ENCODE results near the gene RTF2. TPM values are rescaled to one million over a fixed set of nuclear protein-coding genes. Genes with fewer than 3 reads are reported as not detected.

Gene RTF2
- total and polyA plus RNA-seq, 4 donors, result 63.8 to 103 (median 85.2) TPM

DNA sequence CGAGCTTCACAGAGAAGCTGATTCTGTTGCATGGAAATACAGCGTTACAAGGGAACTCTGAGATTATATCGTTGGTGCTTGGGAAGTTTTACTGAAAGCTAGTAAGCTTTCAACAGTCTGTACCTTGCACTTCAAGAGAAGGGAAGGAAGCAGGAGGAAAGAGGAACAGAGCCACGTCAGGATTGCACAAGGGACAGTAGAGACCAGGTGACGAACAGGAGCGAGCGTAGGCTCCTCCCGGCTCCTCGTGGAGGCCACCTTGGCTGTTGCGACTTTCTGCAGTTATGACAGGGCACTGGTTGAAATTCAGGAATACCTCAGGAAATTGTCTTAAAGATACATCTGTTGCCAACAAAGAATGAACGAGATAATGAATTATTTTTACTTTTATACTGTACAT is 18.8 kb downstream of the RTF2 start:
- Histone ChIP-seq H3K27ac (ENCODE audit: low read depth in 1 of 2, low read length in 1 of 2) (no peak overlapping the region), H3K9ac (ENCODE audit: insufficient read depth in 1 of 2, low read length in 2 of 2) (no peak overlapping the region), H3K4me1 (ENCODE audit: control insufficient read depth in 5 of 5, insufficient read depth in 5 of 5, low read length in 5 of 5) (peaks cover 0 to 1% (median 0%) of the 10 kb centered on the region in 5 donors), H3K27me3 (ENCODE audit: control insufficient read depth in 3 of 3, insufficient read depth in 3 of 3, low read length in 2 of 3) (no peaks in the 10 kb centered on the region), H3K4me3 (no peak overlapping the region), H3K9me3 (ENCODE audit: control insufficient read depth in 4 of 4, insufficient read depth in 3 of 4, low read length in 3 of 4) (no peaks in the 10 kb centered on the region), H3K36me3 (ENCODE audit: control insufficient read depth in 4 of 4, insufficient read depth in 4 of 4, low read length in 4 of 4) (peaks cover 14 to 41% (median 28%) of the 10 kb centered on the region in 4 donors)
- WGBS, 2 donors, result 45 to 75% methylated on average over 11 of the region's 11 CpGs
- no peak for DNase-seq
- no peak for ATAC-seq (ENCODE audit: insufficient read depth, low FRiP score)
- no peak for TF ChIP-seq CTCF (IDR thresholded peaks at IDR 0.05; ENCODE audit: control extremely low read depth, extremely low read depth)

DNA sequence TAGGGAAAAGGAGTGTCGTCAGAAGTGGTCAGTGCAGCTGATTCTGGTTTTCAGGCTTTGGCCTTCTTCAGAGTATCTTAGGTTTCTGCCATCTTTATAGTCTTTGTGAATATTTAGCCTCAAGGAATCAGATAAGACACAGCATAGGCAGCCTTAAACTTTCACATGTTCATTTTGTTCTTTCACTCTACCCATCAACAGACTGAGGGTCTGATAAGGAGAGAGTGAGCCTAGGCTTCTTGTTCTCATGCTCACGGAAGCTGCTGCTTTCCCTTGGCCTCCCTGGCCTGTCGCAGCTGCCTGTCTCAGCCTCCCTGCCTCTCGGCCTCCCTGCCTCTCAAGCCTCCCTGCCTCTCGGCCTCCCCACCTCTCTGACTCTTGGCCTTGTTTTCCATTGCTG is 20.1 kb downstream of the RTF2 start:
- no peaks in the 10 kb centered on the region for H3K27me3 ChIP-seq (ENCODE audit: control insufficient read depth in 3 of 3, insufficient read depth in 3 of 3, low read length in 2 of 3)
- H3K9me3 ChIP-seq (ENCODE audit: control insufficient read depth in 4 of 4, insufficient read depth in 3 of 4, low read length in 3 of 4), result no peaks in the 10 kb centered on the region
- H3K36me3 ChIP-seq (ENCODE audit: control insufficient read depth in 4 of 4, insufficient read depth in 4 of 4, low read length in 4 of 4), result peaks cover 12 to 38% (median 25%) of the 10 kb centered on the region in 4 donors
- no peak overlapping the region for H3K9ac ChIP-seq (ENCODE audit: insufficient read depth in 1 of 2, low read length in 2 of 2)
- H3K4me3 ChIP-seq, result no peak overlapping the region
- no peak for DNase-seq
- ATAC-seq (ENCODE audit: insufficient read depth, low FRiP score), result no peak
- H3K27ac ChIP-seq (ENCODE audit: low read depth in 1 of 2, low read length in 1 of 2), result no peak overlapping the region
- peaks cover 0 to 1% (median 0%) of the 10 kb centered on the region in 5 donors for H3K4me1 ChIP-seq (ENCODE audit: control insufficient read depth in 5 of 5, insufficient read depth in 5 of 5, low read length in 5 of 5)
- WGBS, 2 donors, result 95 to 98% methylated on average over 5 of the region's 5 CpGs
- TF ChIP-seq CTCF (IDR thresholded peaks at IDR 0.05; ENCODE audit: control extremely low read depth, extremely low read depth), result no peak

- peaks cover 0 to 6% (median 0%) of the 10 kb centered on the region in 4 donors for H3K9me3 ChIP-seq (ENCODE audit: control insufficient read depth in 4 of 4, insufficient read depth in 3 of 4, low read length in 3 of 4)
- no peak overlapping the region for H3K9ac ChIP-seq (ENCODE audit: insufficient read depth in 1 of 2, low read length in 2 of 2)
- TF ChIP-seq CTCF (IDR thresholded peaks at IDR 0.05; ENCODE audit: control extremely low read depth, extremely low read depth), result no peak
- DNase-seq (no peak), ATAC-seq (ENCODE audit: insufficient read depth, low FRiP score) (no peak)
- H3K27ac ChIP-seq (ENCODE audit: low read depth in 1 of 2, low read length in 1 of 2), result no peak overlapping the region
- WGBS, 2 donors, result 94 to 97% methylated on average over 1 of the region's 1 CpG
- H3K27me3 ChIP-seq (ENCODE audit: control insufficient read depth in 3 of 3, insufficient read depth in 3 of 3, low read length in 2 of 3), result no peaks in the 10 kb centered on the region
- peaks cover 3 to 16% (median 10%) of the 10 kb centered on the region in 4 donors for H3K36me3 ChIP-seq (ENCODE audit: control insufficient read depth in 4 of 4, insufficient read depth in 4 of 4, low read length in 4 of 4)
- no peak overlapping the region for H3K4me3 ChIP-seq
- peaks cover 0 to 9% (median 0%) of the 10 kb centered on the region in 5 donors for H3K4me1 ChIP-seq (ENCODE audit: control insufficient read depth in 5 of 5, insufficient read depth in 5 of 5, low read length in 5 of 5)
Observed at GRCh38 chr20:56501116-56501515, 32.7 kb downstream of the RTF2 start.

DNA sequence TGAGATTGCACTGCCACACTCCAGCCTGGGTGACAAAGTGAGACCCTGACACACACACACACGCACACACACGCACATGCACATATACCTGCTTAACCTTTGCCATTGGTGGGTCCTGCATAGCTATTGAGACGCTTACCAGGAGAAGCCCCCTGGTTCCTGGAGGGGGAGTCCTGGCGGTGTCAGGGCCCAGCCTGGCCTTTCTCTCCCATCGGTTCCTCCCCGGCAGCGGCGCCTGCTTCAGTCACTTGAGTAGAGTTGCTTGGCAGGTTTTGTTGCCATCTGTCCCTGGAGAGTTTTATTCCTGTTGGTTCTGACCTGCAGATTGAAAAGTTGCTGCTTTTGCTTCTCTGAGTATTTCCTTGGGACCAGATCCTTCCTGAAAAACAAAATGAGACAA is 35.5 kb downstream of the RTF2 start:
- no peak overlapping the region for H3K27ac ChIP-seq (ENCODE audit: low read depth in 1 of 2, low read length in 1 of 2)
- no peak overlapping the region for H3K4me3 ChIP-seq
- DNase-seq (peak; percentile 23 to 66 (median 43)), ATAC-seq (ENCODE audit: insufficient read depth, low FRiP score) (no peak)
- WGBS, 2 donors, result 85 to 90% methylated on average over 8 of the region's 8 CpGs
- no peaks in the 10 kb centered on the region for H3K9me3 ChIP-seq (ENCODE audit: control insufficient read depth in 4 of 4, insufficient read depth in 3 of 4, low read length in 3 of 4)
- H3K36me3 ChIP-seq (ENCODE audit: control insufficient read depth in 4 of 4, insufficient read depth in 4 of 4, low read length in 4 of 4), result peaks cover 0 to 6% (median 5%) of the 10 kb centered on the region in 4 donors
- TF ChIP-seq CTCF (IDR thresholded peaks at IDR 0.05; ENCODE audit: control extremely low read depth, extremely low read depth), result no peak
- no peak overlapping the region for H3K9ac ChIP-seq (ENCODE audit: insufficient read depth in 1 of 2, low read length in 2 of 2)
- H3K4me1 ChIP-seq (ENCODE audit: control insufficient read depth in 5 of 5, insufficient read depth in 5 of 5, low read length in 5 of 5), result peaks cover 0 to 9% (median 0%) of the 10 kb centered on the region in 5 donors
- no peaks in the 10 kb centered on the region for H3K27me3 ChIP-seq (ENCODE audit: control insufficient read depth in 3 of 3, insufficient read depth in 3 of 3, low read length in 2 of 3)
